ENCODE results near the gene SRRM5. TPM values are rescaled to one million over a fixed set of nuclear protein-coding genes. Genes with fewer than 3 reads are reported as not detected.

The SRRM5 gene
- polyA plus RNA-seq, 4 donors, result 0.27 to 1.0 (median 0.49) TPM

- FAIRE-seq (no peak), DNase-seq (peak; percentile 21 to 36)
- H3K27ac ChIP-seq (ENCODE audit: low read depth in 1 of 3, low read length in 2 of 3), result peak overlapping the region in 1 of 3 donors; percentile 55
- H3K4me3 ChIP-seq (ENCODE audit: low read depth in 1 of 3, low read length in 3 of 3), result no peak overlapping the region
- no peaks in the 10 kb centered on the region for H3K27me3 ChIP-seq (ENCODE audit: control insufficient read depth in 3 of 3, insufficient read depth in 3 of 3, low read length in 3 of 3)
- no peaks in the 10 kb centered on the region for H3K9me3 ChIP-seq (ENCODE audit: control insufficient read depth in 2 of 2, insufficient read depth in 1 of 2, low read depth in 1 of 2, low read length in 1 of 2)
- peaks cover 0 to 16% (median 0%) of the 10 kb centered on the region in 3 donors for H3K4me1 ChIP-seq (ENCODE audit: control insufficient read depth in 3 of 3, insufficient read depth in 2 of 3, low read depth in 1 of 3, low read length in 2 of 3)
- H3K36me3 ChIP-seq (ENCODE audit: control insufficient read depth in 3 of 3, insufficient read depth in 2 of 3, low read depth in 1 of 3, low read length in 3 of 3), result peaks cover 0 to 18% (median 2%) of the 10 kb centered on the region in 3 donors
- WGBS, 3 donors, result 61 to 75% (median 71%) methylated on average over 3 of the region's 3 CpGs
Observed at GRCh38 chr19:43572171-43572588, 39.7 kb upstream of the SRRM5 start.

- FAIRE-seq, result no peak
- no peaks in the 10 kb centered on the region for H3K27me3 ChIP-seq (ENCODE audit: control insufficient read depth in 3 of 3, insufficient read depth in 3 of 3, low read length in 3 of 3)
- WGBS, 3 donors, result 22 to 33% (median 27%) methylated on average over 12 of the region's 12 CpGs
Observed at GRCh38 chr19:43574424-43575155, 37.3 kb upstream of the SRRM5 start.

GRCh38 chr19:43575156-43575950, 36.5 kb upstream of the SRRM5 start, which contains the start of the genes PINLYP and XRCC1:
TSS of gene PINLYP (plus strand) at chr19:43575801. CDS start at chr19:43577192, 1,391 bp downstream.
TSS of gene XRCC1 (minus strand) at chr19:43575527. CDS start at chr19:43575458, 69 bp downstream.
- H3K36me3 ChIP-seq (ENCODE audit: control insufficient read depth in 3 of 3, insufficient read depth in 2 of 3, low read depth in 1 of 3, low read length in 3 of 3), result peaks cover 0 to 17% (median 2%) of the 10 kb centered on the region in 3 donors
- H3K27me3 ChIP-seq (ENCODE audit: control insufficient read depth in 3 of 3, insufficient read depth in 3 of 3, low read length in 3 of 3), result no peaks in the 10 kb centered on the region
- 0 to 1% (median 1%) methylated on average over 36 to 51 of the region's 51 CpGs for WGBS, 3 donors
- peak within 1 kb of the TSS; percentile 57 to 83 (median 79) for H3K27ac ChIP-seq (ENCODE audit: low read depth in 1 of 3, low read length in 2 of 3)
- H3K4me1 ChIP-seq (ENCODE audit: control insufficient read depth in 3 of 3, insufficient read depth in 2 of 3, low read depth in 1 of 3, low read length in 2 of 3), result peaks cover 0 to 21% (median 0%) of the 10 kb centered on the region in 3 donors
- FAIRE-seq, result no peak
- no peaks in the 10 kb centered on the region for H3K9me3 ChIP-seq (ENCODE audit: control insufficient read depth in 2 of 2, insufficient read depth in 1 of 2, low read depth in 1 of 2, low read length in 1 of 2)
- H3K4me3 ChIP-seq (ENCODE audit: low read depth in 1 of 3, low read length in 3 of 3), result peak within 1 kb of the TSS; percentile 38 to 99 (median 85)
- peak; percentile 99 for DNase-seq

More at GRCh38 chr19:43574424-43575155, 37.3 kb upstream of the SRRM5 start:
- H3K4me3 ChIP-seq (ENCODE audit: low read depth in 1 of 3, low read length in 3 of 3), result peak overlapping the region; percentile 38 to 99 (median 85)
- H3K36me3 ChIP-seq (ENCODE audit: control insufficient read depth in 3 of 3, insufficient read depth in 2 of 3, low read depth in 1 of 3, low read length in 3 of 3), result peaks cover 0 to 18% (median 2%) of the 10 kb centered on the region in 3 donors
- peaks cover 0 to 16% (median 0%) of the 10 kb centered on the region in 3 donors for H3K4me1 ChIP-seq (ENCODE audit: control insufficient read depth in 3 of 3, insufficient read depth in 2 of 3, low read depth in 1 of 3, low read length in 2 of 3)
- DNase-seq, result no peak
- peak overlapping the region in 2 of 3 donors; percentile 79 to 83 for H3K27ac ChIP-seq (ENCODE audit: low read depth in 1 of 3, low read length in 2 of 3)
- no peaks in the 10 kb centered on the region for H3K9me3 ChIP-seq (ENCODE audit: control insufficient read depth in 2 of 2, insufficient read depth in 1 of 2, low read depth in 1 of 2, low read length in 1 of 2)

GRCh38 chr19:43575955-43576878, 35.7 kb upstream of the SRRM5 start:
- H3K27me3 ChIP-seq (ENCODE audit: control insufficient read depth in 3 of 3, insufficient read depth in 3 of 3, low read length in 3 of 3), result no peaks in the 10 kb centered on the region
- no peaks in the 10 kb centered on the region for H3K9me3 ChIP-seq (ENCODE audit: control insufficient read depth in 2 of 2, insufficient read depth in 1 of 2, low read depth in 1 of 2, low read length in 1 of 2)
- no peak for FAIRE-seq
- no peak for DNase-seq
- WGBS, 3 donors, result 65 to 74% (median 68%) methylated on average over 37 of the region's 37 CpGs
- H3K36me3 ChIP-seq (ENCODE audit: control insufficient read depth in 3 of 3, insufficient read depth in 2 of 3, low read depth in 1 of 3, low read length in 3 of 3), result peaks cover 0 to 11% (median 2%) of the 10 kb centered on the region in 3 donors
- peaks cover 0 to 26% (median 0%) of the 10 kb centered on the region in 3 donors for H3K4me1 ChIP-seq (ENCODE audit: control insufficient read depth in 3 of 3, insufficient read depth in 2 of 3, low read depth in 1 of 3, low read length in 2 of 3)
- H3K27ac ChIP-seq (ENCODE audit: low read depth in 1 of 3, low read length in 2 of 3), result peak overlapping the region in 2 of 3 donors; percentile 63 to 76
- H3K4me3 ChIP-seq (ENCODE audit: low read depth in 1 of 3, low read length in 3 of 3), result peak overlapping the region in 2 of 3 donors; percentile 14 to 46

- WGBS, 3 donors, result 90 to 92% (median 90%) methylated on average over 3 of the region's 3 CpGs
- no peak for DNase-seq
- Histone ChIP-seq H3K9me3 (ENCODE audit: control insufficient read depth in 2 of 2, insufficient read depth in 1 of 2, low read depth in 1 of 2, low read length in 1 of 2) (no peaks in the 10 kb centered on the region), H3K4me1 (ENCODE audit: control insufficient read depth in 3 of 3, insufficient read depth in 2 of 3, low read depth in 1 of 3, low read length in 2 of 3) (peaks cover 0 to 34% (median 0%) of the 10 kb centered on the region in 3 donors), H3K36me3 (ENCODE audit: control insufficient read depth in 3 of 3, insufficient read depth in 2 of 3, low read depth in 1 of 3, low read length in 3 of 3) (peaks cover 0 to 8% (median 0%) of the 10 kb centered on the region in 3 donors), H3K4me3 (ENCODE audit: low read depth in 1 of 3, low read length in 3 of 3) (no peak overlapping the region), H3K27ac (ENCODE audit: low read depth in 1 of 3, low read length in 2 of 3) (no peak overlapping the region), H3K27me3 (ENCODE audit: control insufficient read depth in 3 of 3, insufficient read depth in 3 of 3, low read length in 3 of 3) (no peaks in the 10 kb centered on the region)
- no peak for FAIRE-seq
Observed at GRCh38 chr19:43578787-43579186, 33.1 kb upstream of the SRRM5 start.

GRCh38 chr19:43581467-43581866, 30.4 kb upstream of the SRRM5 start:
- no peaks in the 10 kb centered on the region for H3K27me3 ChIP-seq (ENCODE audit: control insufficient read depth in 3 of 3, insufficient read depth in 3 of 3, low read length in 3 of 3)
- no peaks in the 10 kb centered on the region for H3K9me3 ChIP-seq (ENCODE audit: control insufficient read depth in 2 of 2, insufficient read depth in 1 of 2, low read depth in 1 of 2, low read length in 1 of 2)
- peak in 1 of 2 donors; percentile 28 for DNase-seq
- peaks cover 0 to 28% (median 0%) of the 10 kb centered on the region in 3 donors for H3K4me1 ChIP-seq (ENCODE audit: control insufficient read depth in 3 of 3, insufficient read depth in 2 of 3, low read depth in 1 of 3, low read length in 2 of 3)
- 65 to 70% (median 66%) methylated on average over 7 of the region's 7 CpGs for WGBS, 3 donors
- peak overlapping the region in 1 of 3 donors; percentile 80 for H3K4me3 ChIP-seq (ENCODE audit: low read depth in 1 of 3, low read length in 3 of 3)
- peaks cover 0 to 21% (median 0%) of the 10 kb centered on the region in 3 donors for H3K36me3 ChIP-seq (ENCODE audit: control insufficient read depth in 3 of 3, insufficient read depth in 2 of 3, low read depth in 1 of 3, low read length in 3 of 3)
- no peak overlapping the region for H3K27ac ChIP-seq (ENCODE audit: low read depth in 1 of 3, low read length in 2 of 3)
- no peak for FAIRE-seq

- Histone ChIP-seq H3K27ac (ENCODE audit: low read depth in 1 of 3, low read length in 2 of 3) (no peak overlapping the region), H3K36me3 (ENCODE audit: control insufficient read depth in 3 of 3, insufficient read depth in 2 of 3, low read depth in 1 of 3, low read length in 3 of 3) (peaks cover 0 to 23% (median 2%) of the 10 kb centered on the region in 3 donors), H3K4me3 (ENCODE audit: low read depth in 1 of 3, low read length in 3 of 3) (no peak overlapping the region), H3K9me3 (ENCODE audit: control insufficient read depth in 2 of 2, insufficient read depth in 1 of 2, low read depth in 1 of 2, low read length in 1 of 2) (no peaks in the 10 kb centered on the region), H3K27me3 (ENCODE audit: control insufficient read depth in 3 of 3, insufficient read depth in 3 of 3, low read length in 3 of 3) (no peaks in the 10 kb centered on the region), H3K4me1 (ENCODE audit: control insufficient read depth in 3 of 3, insufficient read depth in 2 of 3, low read depth in 1 of 3, low read length in 2 of 3) (peaks cover 0 to 28% (median 0%) of the 10 kb centered on the region in 3 donors)
- WGBS, 3 donors, result 90 to 93% (median 92%) methylated on average over 2 of the region's 2 CpGs
- FAIRE-seq (no peak), DNase-seq (no peak)
Observed at GRCh38 chr19:43582495-43582894, 29.4 kb upstream of the SRRM5 start.
